Activated CD4-positive, alpha-beta T cell treated with anti-CD3 and anti-CD28 coated beads for 1 hour (primary cell): ENCODE measurements around the gene KCTD20.

Experiments used
- DNase-seq: peaks from one replicate; pipeline ENCODE4 v3.0.0-alpha.2; 2020

KCTD20 gene

DNA sequence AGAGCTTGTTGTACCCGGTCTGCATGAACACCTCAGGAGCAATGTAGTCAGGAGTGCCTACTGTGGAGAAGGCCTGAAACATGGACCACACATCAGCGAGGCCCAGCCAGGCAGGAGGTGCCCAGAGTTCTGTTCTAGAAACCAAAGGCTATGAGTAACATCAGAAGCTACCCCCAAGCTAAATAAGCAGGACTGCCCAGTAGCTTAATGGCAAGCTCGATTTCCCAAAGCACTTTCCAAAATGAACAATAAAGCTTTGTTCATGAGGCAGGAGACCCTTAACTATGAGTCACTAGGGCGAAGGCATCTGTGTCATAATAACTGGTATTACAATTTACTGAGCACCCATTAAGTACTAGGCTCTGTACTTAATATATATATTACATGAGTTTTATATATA, 57.1 kb downstream of the KCTD20 start:
- no peak for DNase-seq

DNA sequence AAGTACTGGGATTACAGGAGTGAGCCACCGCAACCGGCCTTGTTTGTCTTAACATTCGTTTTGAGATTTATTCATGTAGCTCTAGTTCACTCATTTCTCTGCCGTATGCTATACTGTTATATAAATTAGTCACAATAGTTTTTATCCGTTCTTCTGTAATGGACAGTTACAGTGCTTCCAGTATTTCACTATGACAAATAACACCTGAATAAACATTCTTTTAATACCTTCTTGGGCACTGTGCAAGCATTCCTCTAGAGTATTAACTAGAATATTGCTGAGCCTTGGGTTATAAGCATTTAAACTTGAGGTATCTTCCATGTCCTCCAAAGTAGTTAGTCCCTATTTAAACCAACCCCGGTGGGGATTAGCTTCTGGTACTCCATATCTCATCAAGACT, 58.9 kb downstream of the KCTD20 start:
- no peak for DNase-seq

DNA sequence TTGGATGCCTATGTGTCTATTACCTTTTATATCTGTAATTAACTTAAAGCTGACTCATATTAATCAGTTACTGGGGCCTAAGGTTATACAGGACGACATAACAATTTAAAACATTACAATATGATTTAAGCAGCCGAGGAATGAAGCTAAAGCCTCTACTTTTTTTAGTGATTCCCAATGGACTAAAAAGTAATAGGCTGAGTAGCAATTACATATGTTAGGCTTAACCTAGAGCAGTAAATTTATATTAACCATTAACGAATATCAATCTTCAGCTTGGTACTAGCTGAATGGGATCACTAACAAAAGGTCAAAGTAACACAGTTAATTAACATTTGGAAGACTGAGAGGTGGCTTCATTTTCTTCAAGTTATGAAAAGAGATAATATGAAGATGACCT, 61.4 kb downstream of the KCTD20 start:
- no peak for DNase-seq

DNA sequence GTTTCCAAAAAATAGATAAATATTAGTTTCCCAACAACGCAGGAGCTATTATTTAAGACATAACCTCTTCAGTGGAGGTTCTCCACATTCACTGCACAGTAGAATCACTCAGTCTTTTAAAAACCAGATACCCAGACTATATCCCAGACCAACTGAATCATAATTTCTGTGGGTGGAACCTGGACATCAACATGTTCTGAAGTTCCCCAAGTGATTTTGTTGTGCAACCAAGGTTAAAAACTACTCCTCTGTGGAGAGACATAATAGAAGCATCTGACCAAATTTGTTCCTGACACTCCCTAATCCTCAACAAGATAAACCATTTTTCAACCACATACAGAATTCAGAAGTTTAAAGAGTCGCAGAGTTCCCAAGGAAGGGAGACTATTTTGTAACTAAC, 62.2 kb downstream of the KCTD20 start:
- DNase-seq = no peak

DNA sequence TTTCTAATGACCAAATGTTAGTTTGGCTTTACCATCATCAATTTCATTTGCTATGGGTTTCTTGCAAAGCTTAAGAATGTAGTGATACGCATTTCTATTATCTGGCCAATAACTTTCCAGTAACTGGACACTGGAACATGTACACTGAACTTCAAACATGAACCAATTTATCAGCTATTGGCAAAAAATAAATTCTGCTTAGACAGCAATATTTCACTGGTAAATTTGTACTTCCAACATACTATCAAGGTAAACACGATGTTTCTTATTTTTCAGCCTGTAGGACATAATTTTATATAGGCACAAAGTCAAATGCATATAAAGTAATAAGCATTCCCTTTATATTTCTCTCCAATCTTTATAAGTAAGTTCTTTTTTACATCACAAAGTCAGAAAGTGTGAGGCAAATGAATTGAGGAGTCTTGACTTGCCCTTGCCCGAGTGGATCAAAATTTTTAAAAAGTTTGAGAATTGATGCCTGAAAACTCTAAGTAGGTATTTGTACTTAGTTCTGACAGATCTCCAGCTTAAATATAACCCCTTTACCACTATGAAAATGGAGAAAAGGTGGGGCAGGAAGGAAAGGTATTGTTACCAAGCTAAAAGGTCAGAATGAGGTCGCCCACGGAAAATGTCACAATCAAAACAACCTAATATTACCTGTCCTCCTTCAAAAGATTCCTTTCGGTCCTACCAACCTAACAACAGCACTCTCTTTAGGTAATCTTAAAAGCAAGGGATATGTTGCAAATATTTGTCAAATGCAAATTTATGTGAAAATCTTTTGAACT, 63.1 kb downstream of the KCTD20 start:
- no peak for DNase-seq

DNA sequence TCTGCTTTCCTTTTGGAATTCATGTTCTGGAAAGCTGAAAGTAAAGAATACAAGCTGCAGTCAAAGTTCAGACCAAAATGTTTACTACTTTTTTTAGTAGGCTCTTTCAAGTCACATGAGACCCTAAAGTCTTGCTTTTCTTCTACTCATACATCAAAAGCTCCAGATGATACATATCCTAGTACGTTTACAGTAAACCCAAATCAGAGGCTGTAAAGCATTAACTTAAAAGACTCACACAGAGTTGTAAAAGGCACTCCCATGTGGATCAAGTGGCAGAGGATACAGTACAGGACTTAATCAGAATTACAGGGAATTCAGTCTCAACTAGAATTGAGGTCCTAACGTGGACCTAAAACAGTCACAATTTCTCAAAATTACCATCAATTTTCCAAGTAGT, 63.8 kb downstream of the KCTD20 start:
- no peak for DNase-seq

DNA sequence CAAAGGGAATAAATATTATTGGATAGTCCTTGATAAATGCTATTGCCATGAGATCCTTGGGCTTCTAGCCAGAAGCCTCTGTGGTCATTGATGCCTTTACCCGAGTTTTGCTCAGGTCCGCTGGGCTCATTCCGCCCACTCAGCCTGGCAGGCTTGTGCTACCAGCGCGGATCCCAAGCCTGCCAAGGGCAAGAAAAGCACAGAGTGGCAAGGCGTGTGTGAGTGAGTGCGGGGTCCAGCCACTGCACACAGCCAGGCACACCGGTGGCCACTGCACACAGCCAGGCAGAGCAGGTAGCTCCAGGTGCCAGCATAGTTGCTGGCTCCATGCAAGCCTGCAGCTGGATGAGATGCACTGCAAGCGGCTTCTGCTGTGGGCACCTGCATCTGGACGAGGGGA, 65.7 kb downstream of the KCTD20 start:
- DNase-seq = no peak

DNA sequence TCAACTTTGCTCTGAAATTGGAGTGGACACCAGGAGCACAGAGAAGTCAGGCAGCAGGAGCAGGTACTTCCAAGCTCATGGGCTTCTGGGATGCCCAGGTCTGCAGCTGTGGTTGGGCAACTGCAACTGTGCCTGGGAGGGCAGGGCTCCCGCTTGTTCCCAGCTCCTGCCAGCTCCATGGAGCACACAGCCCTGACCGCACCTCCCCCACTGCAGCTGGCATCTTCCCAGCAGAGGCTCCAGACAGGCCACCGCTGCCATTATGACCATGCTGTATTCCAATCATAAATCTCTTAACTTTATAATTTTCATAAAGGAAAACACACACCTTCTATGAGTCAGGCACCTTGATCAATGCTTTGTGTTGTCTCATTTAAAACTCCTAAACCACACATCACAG, 67.6 kb downstream of the KCTD20 start:
- no peak for DNase-seq

DNA sequence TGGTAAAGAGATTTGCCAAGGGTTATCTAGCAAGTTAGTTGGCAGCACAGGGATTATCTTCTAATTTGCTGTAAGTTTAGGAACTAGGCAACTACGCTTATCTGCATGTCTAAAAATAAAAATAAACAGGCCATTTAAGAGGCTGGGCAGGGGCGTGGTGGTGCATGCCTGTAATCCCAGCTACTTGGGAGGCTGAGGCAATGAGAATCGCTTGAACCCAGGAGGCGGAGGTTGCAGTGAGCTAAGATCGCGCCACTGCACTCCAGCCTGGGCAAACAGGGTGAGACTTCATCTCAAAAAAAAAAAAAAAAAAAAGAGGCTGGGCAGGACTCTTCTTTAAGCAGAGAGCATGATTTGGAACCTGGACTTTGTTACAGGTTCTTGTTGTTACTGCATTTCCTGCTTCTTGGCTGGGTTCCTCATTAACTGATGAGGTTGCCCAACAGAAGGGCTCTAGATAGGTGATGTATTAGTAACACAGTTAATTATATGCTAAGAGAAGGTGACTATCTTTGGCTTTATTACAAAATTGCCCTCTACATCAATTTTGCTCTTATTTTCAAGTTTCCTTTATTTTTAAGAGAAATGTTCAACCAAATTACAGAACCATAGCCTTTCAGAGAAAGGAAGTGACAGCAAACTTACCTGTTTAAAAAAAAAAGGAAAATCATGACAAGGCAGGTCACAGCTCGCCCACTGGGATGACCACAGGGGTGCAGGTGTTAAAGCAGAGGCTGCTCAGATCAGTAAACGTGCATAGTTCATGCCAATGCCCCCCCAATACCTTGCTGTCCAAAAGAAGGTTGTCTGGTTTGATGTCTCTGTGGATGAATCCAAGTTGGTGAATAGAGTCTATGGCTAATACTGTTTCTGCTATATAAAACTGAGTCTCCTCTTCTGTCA, 72.0 kb downstream of the KCTD20 start:
- no peak for DNase-seq

DNA sequence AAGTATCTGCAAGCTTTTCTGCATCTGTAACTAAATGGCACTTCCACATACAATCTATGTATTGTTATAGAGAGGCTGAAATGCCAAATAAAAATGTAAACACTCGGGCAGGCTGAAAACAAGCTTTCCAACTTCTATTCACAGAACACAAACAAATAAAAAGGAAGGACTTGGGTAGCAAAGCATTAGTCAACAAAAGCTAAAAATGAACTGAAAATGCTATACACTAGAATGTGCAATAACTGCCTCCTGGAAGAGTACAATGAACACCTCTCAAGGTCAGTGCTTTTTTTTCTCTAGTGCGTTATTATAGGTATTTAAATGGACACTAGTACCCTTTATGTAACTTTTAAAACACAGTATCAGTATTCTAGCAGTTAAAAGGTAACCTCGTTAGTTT, 73.0 kb downstream of the KCTD20 start:
- DNase-seq = no peak

DNA sequence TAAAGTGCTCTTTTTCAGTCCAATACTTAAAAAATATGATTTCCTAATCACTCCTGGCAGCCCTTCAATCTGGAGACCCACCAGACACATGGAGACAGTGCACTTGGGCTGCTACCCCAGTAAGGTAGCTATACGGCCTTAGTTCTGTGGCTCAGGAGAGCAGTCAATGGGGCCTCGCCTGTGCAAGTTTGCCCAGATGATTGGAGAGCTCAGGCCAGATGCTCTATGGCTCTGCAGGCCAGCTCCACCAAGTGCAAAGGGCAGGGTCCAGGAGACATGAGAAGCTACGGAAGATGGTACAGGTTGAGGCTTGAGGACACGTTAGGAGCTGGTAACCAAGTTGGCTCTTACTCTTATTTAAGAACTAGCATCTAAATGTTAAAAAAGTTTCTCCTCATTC, 73.8 kb downstream of the KCTD20 start:
- no peak for DNase-seq

DNA sequence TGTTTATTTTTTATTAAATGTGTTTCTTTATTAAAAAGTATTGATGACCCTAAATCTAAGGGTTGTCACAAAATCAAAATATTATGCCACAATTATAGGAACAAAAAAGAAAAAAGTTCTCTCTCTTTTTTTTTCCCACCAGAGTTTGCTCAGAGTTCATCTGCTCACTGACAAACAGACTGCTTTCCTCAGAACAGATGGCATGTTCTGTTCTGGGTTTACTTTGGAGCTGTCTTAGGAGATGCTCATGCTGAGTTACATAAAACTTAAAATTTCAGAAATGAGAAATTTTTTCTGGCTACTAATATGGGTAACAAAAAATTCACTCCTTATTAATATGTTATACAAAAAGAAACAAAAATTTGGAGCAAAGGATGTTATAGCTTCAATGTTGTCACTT, 74.2 kb downstream of the KCTD20 start:
- DNase-seq = no peak

DNA sequence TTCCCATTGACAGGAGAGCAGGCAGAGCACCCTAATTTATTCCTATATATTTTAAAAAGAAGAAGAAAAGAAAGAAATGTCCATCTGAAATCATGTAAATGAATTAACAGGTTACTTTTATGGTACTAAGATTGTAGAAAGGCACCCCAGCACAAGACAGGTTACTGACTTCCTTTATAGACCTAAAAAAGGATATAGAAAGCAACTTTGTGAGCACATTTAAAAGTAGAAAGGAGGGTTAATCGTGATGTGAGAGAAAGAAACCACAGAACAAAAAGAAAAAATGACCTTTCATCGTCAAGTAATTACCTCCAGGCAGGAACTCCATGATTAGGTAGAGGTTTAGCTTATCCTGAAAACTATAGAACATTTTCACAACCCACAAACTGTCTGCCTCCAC, 74.6 kb downstream of the KCTD20 start:
- DNase-seq = no peak

DNA sequence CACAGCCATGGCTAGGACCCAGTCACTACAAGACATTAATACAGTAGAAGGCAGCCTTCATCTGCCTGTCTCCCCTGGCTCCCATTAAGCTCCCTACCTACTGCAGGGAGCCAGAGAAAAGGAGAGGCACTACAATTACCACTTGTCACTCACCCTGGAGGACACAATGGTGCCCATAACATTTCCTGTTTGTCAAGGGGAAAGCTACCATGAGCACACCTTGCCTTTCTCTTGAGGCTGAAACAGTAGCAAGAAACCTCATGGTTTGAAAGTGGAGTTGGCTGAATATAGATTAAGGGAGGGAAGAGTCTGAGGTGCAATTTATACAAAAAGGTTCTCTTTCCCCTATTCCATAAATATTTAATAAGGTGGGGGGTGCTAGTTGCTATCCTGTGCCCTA, 76.6 kb downstream of the KCTD20 start:
- DNase-seq = no peak

DNA sequence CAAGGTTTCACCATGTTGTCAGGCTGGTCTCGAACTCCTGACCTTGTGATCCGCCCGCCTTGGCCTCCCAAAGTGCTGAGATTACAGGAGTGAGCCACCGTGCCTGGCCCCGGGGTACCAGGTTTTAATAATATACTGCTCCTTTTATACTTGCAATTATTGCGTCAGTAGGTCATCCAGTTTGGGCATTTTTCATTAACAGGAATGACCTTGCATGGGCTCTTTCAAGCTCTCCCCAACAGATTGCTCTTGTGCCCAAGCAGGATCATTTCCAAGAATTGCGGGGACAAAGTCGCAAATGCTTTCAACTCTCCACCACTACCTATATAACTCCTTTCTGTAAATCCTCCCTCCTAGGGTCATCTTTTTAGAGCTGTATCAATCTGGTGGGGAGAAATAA, 80.7 kb downstream of the KCTD20 start:
- DNase-seq = no peak

DNA sequence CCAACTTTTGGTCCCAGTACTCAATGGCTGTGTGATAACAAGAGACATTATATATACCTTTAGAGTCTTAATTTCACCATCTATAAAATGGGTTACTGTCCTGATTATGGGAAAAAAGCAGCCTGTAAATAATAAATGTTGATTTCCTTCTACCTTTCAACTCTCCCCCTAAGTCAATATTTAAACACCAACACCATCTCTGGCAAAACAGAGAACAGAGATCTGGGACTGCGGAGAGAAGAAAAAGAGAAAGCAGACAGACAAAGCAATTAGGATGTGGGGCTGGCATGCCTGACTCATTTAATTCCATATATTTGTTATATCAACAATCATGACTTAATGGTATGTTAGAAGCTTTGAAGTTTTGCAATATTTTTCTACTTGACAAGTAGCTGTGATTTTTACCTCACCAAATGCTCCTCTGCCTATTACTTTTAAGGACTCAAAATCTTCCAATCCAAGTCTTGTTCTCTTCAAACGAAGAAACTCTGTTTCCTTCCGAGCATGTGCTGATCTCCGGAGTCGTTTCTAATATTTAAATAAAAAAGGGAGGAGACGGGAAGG, 81.2 kb downstream of the KCTD20 start:
- DNase-seq = no peak

DNA sequence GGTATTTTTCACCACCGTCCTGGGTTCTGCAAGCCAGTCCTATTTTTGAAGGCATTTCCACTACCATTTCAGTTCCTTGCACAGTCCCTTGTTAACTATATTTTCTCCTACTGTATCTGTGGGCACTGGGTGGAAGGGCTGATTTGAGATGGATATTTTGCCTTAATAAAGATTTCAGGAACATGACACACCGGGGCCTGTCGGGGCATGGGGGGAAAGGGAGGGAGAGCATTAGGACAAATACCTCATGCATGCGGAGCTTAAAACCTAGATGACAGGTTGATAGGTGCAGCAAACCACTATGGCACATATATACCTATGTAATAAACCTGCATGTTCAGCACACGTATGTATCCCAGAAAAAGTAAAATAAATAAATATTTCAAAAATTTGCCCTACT, 82.1 kb downstream of the KCTD20 start:
- no peak for DNase-seq

DNA sequence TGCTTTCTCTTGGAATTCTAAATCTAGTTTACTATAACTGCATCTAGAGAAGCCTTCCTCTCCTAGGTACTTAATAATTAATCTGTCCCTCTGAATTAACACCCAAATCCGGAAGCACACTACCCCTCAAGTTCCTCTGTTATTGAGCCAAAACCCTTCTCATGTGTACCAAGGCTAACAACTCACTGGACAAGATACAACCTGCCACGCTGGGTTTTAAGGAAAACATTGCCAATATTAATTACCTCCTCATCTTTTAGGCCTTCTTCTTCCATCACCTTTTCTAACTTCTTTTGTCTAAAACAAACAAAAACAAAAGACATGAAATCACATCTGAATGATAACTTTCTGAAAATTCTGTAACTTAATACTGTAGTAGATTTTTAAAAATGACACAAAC, 82.5 kb downstream of the KCTD20 start:
- no peak for DNase-seq

DNA sequence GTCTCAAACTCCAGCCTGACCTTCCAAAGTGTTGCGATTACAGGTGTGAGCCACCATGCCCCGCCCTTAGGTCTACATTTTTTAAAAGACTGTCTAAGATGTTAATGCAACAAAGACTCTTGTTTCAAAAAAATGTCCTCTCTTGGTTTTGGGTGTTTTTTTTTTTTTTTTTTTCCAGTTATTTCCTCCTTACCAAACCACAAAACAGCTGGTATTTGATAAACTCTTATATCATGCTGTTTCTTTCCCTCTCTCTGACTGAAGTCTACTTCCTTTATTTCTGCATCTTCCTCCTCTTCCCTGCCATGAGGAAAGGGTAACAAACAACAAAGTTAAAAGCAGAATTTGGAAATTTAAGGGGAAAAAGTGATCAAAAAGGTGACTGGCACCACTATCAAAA, 83.3 kb downstream of the KCTD20 start:
- no peak for DNase-seq

DNA sequence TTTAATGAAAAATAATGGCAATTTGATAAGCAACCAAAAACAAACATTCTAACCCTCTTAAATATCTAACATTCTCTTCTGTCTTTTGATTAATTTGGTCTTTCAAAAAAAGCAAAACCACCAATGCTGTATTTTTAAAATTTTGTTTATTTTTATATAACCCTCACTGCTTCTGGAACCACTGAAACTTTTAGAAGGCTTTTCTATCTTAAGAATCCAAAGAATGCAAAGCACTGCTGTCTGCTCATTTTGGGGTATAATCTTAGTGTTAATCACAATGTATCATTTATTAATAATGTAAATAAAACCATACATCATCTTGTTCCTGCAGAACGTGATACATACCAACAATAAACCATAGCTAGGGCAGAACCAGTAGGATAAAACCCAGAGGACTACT, 90.5 kb downstream of the KCTD20 start:
- no peak for DNase-seq

DNA sequence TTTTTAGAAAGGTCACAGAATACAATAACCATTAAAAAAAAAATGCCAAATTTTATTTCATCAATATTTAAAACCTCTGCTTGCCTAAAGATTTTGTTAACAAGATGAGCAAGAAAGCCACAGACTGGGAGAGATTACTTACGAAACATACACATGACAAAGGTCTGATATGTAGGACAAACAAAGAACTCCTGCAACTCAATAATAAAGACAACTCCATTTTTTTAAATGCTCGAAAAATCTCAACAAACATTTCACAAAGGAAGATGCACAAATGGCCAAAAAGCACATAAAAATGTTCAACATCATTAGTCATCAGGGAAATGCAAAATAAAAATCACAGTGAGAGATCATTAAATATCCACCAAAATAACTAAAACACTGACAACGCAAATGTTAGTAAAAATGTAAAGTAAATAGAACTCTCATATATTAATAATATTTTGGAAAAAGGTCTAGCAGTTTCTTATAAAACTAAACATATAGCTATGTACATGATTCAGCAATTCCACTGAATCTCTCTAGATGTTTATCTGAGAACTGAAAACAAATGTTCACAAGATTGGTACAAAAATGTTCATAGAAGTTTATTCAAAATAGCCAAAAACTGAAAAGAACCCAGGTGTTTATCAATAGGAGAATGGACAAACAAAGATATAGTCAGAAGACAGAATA, 94.2 kb downstream of the KCTD20 start:
- no peak for DNase-seq

DNA sequence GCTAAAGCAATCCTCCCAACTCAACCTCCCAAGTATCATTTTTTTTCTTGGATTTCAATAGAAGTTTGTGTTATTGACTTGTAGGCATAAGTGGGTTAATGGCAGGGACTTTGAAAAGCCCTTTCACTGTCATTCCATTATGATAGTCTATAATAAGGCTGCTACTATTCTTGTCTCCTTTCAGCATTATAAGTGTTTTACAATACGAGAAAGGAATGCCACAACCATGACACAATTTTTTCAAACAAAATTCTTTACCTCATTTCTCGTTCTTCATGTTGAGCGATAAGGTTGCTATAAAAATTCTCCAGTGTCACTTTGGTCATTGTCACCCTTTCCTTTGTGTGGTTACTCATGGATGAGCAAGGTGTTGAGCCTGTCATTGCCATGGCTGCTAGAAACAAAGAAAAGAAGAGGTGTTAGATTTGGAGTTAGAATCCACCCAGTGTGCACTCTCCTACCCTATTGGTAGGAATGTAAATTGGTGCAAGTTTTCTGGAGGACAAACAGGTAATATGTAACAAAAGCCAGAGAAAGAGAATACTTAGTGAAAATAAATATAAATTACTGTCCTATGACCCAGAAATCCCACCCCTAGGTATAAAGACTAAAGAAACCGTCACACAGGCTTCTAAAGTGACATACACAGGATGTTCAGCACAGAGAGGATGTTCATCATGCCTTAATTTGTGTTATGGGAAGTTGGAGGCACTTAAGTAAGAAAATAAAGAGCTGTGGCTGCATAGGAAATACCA, 97.2 kb downstream of the KCTD20 start:
- DNase-seq = no peak
